Urothelium cell line (cell line): Measurements from ENCODE around the gene MAU2.

Source experiments
- DNase-seq: peaks from one replicate; pipeline ENCODE4 v3.0.0; 2011; ENCODE audit warnings: low spot score, mixed read lengths
- FAIRE-seq: peaks from 2 replicates; lab custom pipeline; 2011; peaks lifted over from hg19 to GRCh38; lab: Jason Lieb, UNC

MAU2 gene

DNA sequence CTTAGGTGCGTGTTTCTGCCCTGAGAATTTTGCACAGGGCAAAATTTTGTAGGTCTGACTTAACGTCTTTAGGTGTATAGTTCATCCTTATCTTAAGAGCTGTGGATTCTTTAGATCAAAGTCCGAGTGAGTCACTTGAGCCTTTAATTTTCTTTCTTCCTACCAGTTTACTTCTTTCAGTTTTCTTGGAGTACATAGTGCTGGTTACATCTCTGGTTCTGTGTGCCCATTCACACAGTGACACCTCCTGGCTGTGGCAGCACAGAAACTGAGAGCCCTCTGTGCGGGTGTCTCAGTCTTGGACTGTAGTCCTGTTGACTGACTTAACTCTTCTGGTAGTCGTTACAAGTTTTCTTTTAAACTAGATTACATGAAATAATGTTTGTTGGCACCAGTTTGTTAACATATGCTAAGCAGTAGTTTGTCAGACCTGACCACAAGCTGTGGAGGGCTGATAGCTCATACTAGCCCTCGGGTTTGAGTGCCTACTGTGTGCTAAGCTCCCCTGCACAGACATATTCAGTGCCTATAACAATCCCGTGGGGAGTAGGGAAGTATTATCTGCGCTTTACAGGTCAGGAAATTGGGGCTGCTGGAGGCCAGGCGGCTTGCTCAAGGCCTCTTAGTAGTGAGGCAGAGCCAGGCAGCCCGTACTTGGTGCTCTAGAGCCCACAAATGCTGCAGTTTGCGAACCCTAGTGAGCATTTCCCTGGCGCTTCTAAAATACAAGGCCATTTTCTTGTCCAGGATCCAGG lies 86.4 kb downstream of the MAU2 start:
- peak; percentile 16 for DNase-seq
- FAIRE-seq: no peak

GRCh38 chr19:19407633-19407930 lies 87.0 kb downstream of the MAU2 start:
- DNase-seq (no peak), FAIRE-seq (no peak)
